Measurements from ENCODE around the gene MAGIX.
"Not testable (repeated sequence)": the region's sequence is repeated elsewhere in the genome, so short reads cannot be mapped to it uniquely, and the experiment has no call there.

MAGIX gene

GRCh38 chrX:49142264-49142663, 20.3 kb upstream of the MAGIX start:
- not testable (repeated sequence) for H3K4me1 ChIP-seq (ENCODE audit: insufficient read depth, low read length, severe bottlenecking); H4K20me1 ChIP-seq (ENCODE audit: insufficient read depth, low read length); H3K27me3 ChIP-seq (ENCODE audit: insufficient read depth, low read length); H2AFZ ChIP-seq (ENCODE audit: low read length); H3K36me3 ChIP-seq (ENCODE audit: insufficient read depth, low read length); H3K4me3 ChIP-seq (ENCODE audit: low read depth, low read length, poor library complexity, severe bottlenecking); H3K27ac ChIP-seq (ENCODE audit: low read depth, low read length, poor library complexity, severe bottlenecking); H3K4me2 ChIP-seq (ENCODE audit: low read length); H3F3A ChIP-seq (ENCODE audit: insufficient read depth, low read length); H3K9me2 ChIP-seq (ENCODE audit: low read depth, low read length); H3K9ac ChIP-seq (ENCODE audit: low read length); H3K9me3 ChIP-seq (ENCODE audit: low read length); H3K79me2 ChIP-seq (ENCODE audit: insufficient read depth, low read length)
- peak; percentile 45 for TF ChIP-seq CTCF (IDR thresholded peaks at IDR 0.05; ENCODE audit: low read length)

GRCh38 chrX:49143154-49143553, 19.4 kb upstream of the MAGIX start:
- H3K9me2 ChIP-seq (ENCODE audit: low read depth, low read length); H4K20me1 ChIP-seq (ENCODE audit: insufficient read depth, low read length); H3K27ac ChIP-seq (ENCODE audit: low read depth, low read length, poor library complexity, severe bottlenecking); H3K4me1 ChIP-seq (ENCODE audit: insufficient read depth, low read length, severe bottlenecking); H3K36me3 ChIP-seq (ENCODE audit: insufficient read depth, low read length); H2AFZ ChIP-seq (ENCODE audit: low read length); H3K4me2 ChIP-seq (ENCODE audit: low read length); H3F3A ChIP-seq (ENCODE audit: insufficient read depth, low read length); H3K9ac ChIP-seq (ENCODE audit: low read length); H3K4me3 ChIP-seq (ENCODE audit: low read depth, low read length, poor library complexity, severe bottlenecking); H3K9me3 ChIP-seq (ENCODE audit: low read length); H3K27me3 ChIP-seq (ENCODE audit: insufficient read depth, low read length); H3K79me2 ChIP-seq (ENCODE audit: insufficient read depth, low read length): not testable (repeated sequence)

- no peak overlapping the region for H3K27ac ChIP-seq (ENCODE audit: low read depth, low read length, poor library complexity, severe bottlenecking)
- H3K27me3 ChIP-seq (ENCODE audit: insufficient read depth, low read length): no peaks in the 10 kb centered on the region
- no peaks in the 10 kb centered on the region; the same call in 1 of the 2 replicates for H3K36me3 ChIP-seq (ENCODE audit: insufficient read depth, low read length)
- H3F3A ChIP-seq (ENCODE audit: insufficient read depth, low read length): no peaks in the 10 kb centered on the region
- TF ChIP-seq CTCF (IDR thresholded peaks at IDR 0.05; ENCODE audit: low read length) (no peak), EZH2 (IDR thresholded peaks at IDR 0.05; ENCODE audit: borderline replicate concordance, low read length) (no peak)
- no peaks in the 10 kb centered on the region for H3K9me2 ChIP-seq (ENCODE audit: low read depth, low read length)
- no peaks in the 10 kb centered on the region for H3K9me3 ChIP-seq (ENCODE audit: low read length)
- H2AFZ ChIP-seq (ENCODE audit: low read length): no peak overlapping the region
- H4K20me1 ChIP-seq (ENCODE audit: insufficient read depth, low read length): no peaks in the 10 kb centered on the region
- peaks cover 3% of the 10 kb centered on the region for H3K4me1 ChIP-seq (ENCODE audit: insufficient read depth, low read length, severe bottlenecking)
- H3K9ac ChIP-seq (ENCODE audit: low read length): no peak overlapping the region
- H3K79me2 ChIP-seq (ENCODE audit: insufficient read depth, low read length): no peaks in the 10 kb centered on the region
- H3K4me2 ChIP-seq (ENCODE audit: low read length): no peak overlapping the region
- no peak overlapping the region for H3K4me3 ChIP-seq (ENCODE audit: low read depth, low read length, poor library complexity, severe bottlenecking)
Observed at GRCh38 chrX:49147282-49147681, 15.3 kb upstream of the MAGIX start.

- no peaks in the 10 kb centered on the region for H3K27me3 ChIP-seq (ENCODE audit: insufficient read depth, low read length)
- H3K36me3 ChIP-seq (ENCODE audit: insufficient read depth, low read length): no peaks in the 10 kb centered on the region; the same call in 1 of the 2 replicates
- H4K20me1 ChIP-seq (ENCODE audit: insufficient read depth, low read length): no peaks in the 10 kb centered on the region
- H3K27ac ChIP-seq (ENCODE audit: low read depth, low read length, poor library complexity, severe bottlenecking): no peak overlapping the region
- peaks cover 3% of the 10 kb centered on the region for H3K4me1 ChIP-seq (ENCODE audit: insufficient read depth, low read length, severe bottlenecking)
- H2AFZ ChIP-seq (ENCODE audit: low read length): no peak overlapping the region
- H3K9ac ChIP-seq (ENCODE audit: low read length): no peak overlapping the region
- H3K79me2 ChIP-seq (ENCODE audit: insufficient read depth, low read length): no peaks in the 10 kb centered on the region
- no peak overlapping the region for H3K4me2 ChIP-seq (ENCODE audit: low read length)
- no peaks in the 10 kb centered on the region for H3K9me2 ChIP-seq (ENCODE audit: low read depth, low read length)
- H3K9me3 ChIP-seq (ENCODE audit: low read length): no peaks in the 10 kb centered on the region
- TF ChIP-seq EZH2 (IDR thresholded peaks at IDR 0.05; ENCODE audit: borderline replicate concordance, low read length): no peak
- no peak for TF ChIP-seq CTCF (IDR thresholded peaks at IDR 0.05; ENCODE audit: low read length)
- H3K4me3 ChIP-seq (ENCODE audit: low read depth, low read length, poor library complexity, severe bottlenecking): no peak overlapping the region
- no peaks in the 10 kb centered on the region for H3F3A ChIP-seq (ENCODE audit: insufficient read depth, low read length)
Observed at GRCh38 chrX:49147936-49148335, 14.6 kb upstream of the MAGIX start.

GRCh38 chrX:49148390-49149100, 14.0 kb upstream of the MAGIX start:
- H3K9me2 ChIP-seq (ENCODE audit: low read depth, low read length); H3K4me2 ChIP-seq (ENCODE audit: low read length); H3K79me2 ChIP-seq (ENCODE audit: insufficient read depth, low read length); H3K9me3 ChIP-seq (ENCODE audit: low read length); H3K36me3 ChIP-seq (ENCODE audit: insufficient read depth, low read length); H3K27me3 ChIP-seq (ENCODE audit: insufficient read depth, low read length); H3K9ac ChIP-seq (ENCODE audit: low read length); H3K27ac ChIP-seq (ENCODE audit: low read depth, low read length, poor library complexity, severe bottlenecking); H4K20me1 ChIP-seq (ENCODE audit: insufficient read depth, low read length); H3K4me3 ChIP-seq (ENCODE audit: low read depth, low read length, poor library complexity, severe bottlenecking); H3F3A ChIP-seq (ENCODE audit: insufficient read depth, low read length); H3K4me1 ChIP-seq (ENCODE audit: insufficient read depth, low read length, severe bottlenecking); H2AFZ ChIP-seq (ENCODE audit: low read length): not testable (repeated sequence)

Data from OCI-LY1 (cell line).